GM19468 (cell line): Measurements from ENCODE around the gene SLC16A1.
"Not testable (repeated sequence)": the region's sequence is repeated elsewhere in the genome, so short reads cannot be mapped to it uniquely, and the experiment has no call there.

ENCODE experiments used
- ATAC-seq: cut with Tn5 transposase; IDR thresholded peaks from one replicate; pipeline ENCODE4 v1.9.1; 2021; ENCODE audit warnings: mild to moderate bottlenecking, moderate library complexity, moderate number of reproducible peaks; ENCODE audit not compliant: unreplicated experiment; ENCODE audit errors: extremely low read depth

The SLC16A1 gene

DNA sequence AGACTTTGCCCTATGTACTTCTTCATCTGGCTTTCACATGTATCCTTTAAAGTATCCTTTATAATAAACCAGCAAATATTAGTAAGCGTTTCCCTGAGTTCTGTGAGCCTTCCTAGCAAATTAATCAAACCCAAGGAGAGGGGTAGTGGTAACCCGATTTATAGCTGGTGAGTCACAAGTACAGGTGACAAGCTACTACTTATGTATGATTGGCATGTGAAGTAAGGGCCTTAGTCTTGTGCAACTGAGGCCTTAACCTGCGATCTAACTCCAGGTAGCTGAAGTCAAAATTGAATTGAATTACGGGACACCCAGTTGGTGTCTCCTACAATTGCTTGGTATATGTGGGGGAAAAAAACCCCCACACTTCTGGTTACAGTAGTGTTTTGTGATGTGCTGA lies 26.0 kb downstream of the SLC16A1 start:
- ATAC-seq, result no peak

DNA sequence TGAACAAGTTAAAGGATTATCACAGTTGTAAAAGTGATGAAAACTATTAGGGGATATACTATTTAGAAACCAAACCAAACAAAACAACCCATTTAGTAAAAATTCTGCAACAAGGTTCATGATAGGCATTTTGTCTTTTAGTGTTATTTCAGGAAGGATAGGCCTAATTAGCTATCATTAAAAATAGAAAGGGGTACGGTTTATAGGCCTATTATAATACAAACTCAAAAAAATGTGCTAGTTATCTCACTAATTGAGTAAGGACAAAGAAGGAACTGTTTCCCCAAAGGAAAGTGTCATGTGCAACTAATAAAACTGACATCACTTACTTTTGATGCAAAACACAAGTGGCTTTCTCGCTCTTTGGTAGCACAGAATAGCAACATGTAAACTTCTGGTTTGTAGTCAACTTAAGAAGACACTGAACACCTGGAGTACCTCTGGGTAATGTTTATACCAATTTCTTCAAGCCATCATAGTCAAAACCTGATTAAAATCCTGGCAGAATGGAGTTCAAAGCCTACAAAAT lies 28.5 kb downstream of the SLC16A1 start:
- ATAC-seq, result no peak

DNA sequence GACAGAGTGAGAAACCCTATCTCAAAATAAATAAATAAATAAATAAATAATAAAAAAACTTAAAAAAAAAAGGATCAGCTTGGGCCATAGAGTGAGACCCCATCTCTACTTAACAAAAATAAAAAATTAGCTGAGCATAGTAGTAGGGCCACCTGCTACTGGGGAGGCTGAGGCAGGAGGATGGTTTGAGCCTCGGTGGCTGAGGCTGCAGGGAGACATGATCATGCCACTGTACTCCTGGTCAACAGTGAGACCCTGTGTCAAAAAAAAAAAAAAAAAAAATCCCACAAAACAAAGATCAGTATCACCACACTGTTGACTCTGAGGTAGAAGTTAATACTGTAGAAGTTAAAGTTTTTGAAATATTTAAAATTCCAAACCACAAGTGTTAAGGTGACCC lies 29.1 kb downstream of the SLC16A1 start:
- no peak for ATAC-seq

DNA sequence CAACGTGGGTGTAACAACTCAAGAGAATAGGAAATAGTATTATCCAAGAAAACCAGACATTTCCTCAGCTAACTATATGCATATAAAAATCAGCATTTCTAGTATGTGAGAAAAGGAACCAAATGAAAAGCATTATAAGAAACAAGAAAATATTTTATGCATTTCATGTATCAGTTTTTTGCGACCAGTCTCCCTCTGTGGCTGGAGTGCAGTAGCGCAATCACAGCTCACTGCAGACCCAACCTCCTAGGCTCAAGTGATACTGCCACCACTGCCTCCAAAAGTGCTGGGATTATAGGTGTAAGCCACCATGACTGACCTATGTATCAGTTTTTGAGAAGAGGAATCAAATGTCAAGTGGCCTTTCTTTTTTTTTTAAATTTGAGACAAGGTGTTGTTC lies 31.0 kb downstream of the SLC16A1 start:
- ATAC-seq, result no peak

DNA sequence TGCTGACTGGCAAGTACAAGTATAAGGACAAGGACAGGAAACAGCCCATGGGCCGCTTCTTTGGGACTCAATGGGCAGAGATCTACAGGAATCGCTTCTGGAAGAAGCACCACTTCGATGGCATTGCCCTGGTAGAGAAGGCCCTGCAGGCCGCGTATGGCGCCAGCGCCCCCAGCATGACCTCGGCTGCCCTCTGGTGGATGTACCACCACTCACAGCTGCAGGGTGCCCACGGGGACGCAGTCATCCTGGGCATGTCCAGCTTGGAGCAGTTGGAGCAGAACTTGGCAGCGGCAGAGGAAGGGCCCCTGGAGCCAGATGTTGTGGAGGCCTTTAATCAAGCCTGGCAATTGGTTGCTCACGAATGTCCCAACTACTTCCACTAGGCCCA lies 32.0 kb downstream of the SLC16A1 start:
- no peak for ATAC-seq

DNA sequence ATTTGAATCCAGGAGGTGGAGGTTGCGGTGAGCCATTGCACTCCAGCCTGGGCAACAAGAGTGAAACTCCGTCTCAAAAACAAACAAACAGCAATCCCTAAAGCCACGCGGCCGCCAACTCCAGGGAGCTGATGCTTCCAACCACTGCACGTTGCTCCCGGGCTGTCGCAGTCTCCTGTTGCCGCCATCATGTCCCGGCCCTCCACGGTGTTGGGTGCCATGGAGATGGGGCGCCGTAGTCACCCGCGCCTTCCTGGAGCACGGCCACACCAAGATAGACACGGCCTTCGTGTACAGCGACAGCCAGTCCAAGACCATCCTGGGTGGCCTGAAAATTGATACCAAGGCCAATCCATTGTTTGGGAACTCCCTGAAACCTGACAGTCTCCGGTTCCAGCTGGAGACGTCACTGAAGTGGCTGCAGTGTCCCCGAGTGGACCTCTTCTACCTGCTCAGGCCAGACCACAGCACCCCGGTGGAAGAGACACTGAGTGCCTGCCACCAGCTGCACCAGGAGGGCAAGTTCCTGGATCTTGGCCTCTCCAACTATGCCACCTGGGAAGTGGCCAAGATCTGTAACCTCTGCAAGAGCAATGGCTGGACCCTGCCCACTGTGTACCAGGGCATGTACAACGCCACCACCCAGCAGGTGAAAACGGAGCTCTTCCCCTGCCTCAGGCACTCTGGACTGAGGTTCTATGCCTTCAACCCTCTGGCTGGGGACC lies 32.6 kb downstream of the SLC16A1 start:
- no peak for ATAC-seq

DNA sequence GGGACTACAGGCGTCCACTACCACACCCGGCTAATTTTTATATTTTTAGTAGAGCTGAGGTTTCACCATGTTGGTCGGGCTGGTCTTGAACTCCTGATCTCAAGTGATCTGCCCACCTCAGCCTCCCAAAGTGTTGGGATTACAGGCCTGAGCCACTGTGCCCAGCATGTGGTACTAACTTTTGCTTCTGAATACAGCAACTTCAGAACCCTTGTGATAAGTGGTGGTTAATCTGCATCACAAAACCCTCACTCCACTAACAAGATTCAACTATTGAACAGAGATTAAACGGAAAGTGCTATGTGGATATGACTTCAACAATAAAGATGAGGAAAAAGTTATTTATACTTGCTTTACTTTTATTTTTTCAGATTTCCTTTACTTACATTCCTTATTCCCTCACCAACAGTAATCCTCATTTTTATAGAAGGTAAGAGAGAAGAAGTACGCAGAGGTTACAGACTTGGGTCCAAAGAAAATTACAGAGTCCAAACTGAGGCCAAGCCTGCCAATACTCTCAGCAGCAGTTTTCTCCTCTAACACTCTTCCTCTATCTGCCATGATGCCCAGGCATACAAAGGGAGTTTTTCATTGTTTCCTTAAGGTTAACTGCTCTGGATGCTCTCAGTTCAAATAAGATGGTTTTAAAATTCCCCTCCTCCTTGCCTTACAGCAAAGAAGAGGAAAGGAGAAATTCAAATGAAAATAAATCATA lies 44.3 kb downstream of the SLC16A1 start:
- ATAC-seq, result no peak

DNA sequence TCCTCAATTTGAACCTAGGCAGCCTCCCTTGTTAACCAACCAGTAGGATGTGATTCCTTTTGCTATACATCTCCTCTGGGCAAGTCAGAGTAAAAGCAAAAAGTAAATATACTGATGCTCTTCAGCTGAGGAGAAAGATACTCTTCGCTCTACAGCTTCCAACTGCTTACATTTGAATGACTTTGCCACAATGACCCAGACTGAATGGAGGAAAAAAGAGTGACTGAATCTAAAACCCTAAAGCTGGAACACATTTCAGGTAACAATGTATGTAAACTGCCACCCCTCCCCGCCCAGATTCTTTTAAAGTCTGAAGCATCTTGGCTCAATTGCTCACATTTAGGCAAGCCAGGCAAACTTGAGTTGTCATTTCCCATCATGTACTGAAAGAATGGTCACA lies 46.1 kb downstream of the SLC16A1 start:
- ATAC-seq, result no peak

DNA sequence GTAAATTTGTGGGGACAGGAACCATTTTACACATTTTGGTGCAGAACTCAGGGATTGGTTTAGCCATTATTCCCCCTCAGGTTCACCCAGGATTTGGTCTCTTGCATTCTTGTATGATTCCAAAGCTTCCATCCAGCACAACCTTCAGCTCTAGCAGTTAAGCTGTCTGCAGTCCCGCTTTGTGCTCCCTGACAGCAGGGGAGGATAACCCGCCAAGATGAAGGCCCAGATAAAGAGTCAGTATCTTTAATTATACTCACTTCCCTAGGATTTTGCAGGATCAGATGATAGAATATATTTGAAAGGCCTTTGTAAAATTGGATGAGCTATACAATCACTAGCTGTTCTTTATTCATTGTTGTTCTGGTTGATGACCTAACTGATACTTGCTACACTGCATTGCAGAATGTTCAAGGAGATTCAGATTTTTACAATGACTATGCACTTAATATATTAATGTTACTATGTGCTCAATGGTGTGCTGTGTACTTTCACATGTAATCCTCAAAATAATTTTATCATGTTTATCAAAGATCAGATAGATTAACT lies 49.8 kb downstream of the SLC16A1 start:
- no peak for ATAC-seq

DNA sequence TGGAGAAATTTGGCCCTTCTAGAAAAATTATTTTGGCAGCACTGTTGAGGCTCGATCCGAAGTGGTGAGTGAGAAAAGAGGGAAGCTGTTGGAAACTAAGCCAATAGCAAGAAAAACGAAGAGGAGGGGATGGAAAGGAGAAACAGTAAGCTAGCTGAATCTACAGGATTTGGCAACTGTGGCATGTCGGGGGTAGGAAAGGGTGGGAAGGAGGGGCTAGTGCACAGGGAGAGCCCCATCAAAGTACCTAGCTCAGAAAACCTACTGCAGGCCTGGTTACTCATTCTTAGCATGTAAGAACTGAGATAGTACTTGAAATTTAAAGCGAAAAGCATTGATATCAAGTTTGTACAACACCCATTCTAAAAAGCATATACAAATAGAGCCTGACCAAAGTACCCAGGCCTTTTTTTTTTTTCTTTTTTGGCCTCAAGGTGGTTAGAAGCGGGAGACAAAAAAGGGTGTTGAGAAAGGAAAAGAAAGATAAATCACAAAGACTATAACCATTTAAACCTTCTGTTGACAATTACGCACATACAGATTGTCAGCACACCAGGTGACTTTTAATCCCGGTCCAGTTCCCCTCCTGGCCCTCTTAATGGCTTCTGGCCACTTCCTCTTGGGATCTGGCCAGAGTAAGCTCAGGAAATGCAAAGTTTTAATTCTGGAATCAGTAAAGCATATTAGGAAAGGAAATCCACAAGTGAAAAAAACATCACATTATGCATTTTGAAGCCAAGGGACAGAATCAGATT lies 50.4 kb downstream of the SLC16A1 start:
- no peak for ATAC-seq

DNA sequence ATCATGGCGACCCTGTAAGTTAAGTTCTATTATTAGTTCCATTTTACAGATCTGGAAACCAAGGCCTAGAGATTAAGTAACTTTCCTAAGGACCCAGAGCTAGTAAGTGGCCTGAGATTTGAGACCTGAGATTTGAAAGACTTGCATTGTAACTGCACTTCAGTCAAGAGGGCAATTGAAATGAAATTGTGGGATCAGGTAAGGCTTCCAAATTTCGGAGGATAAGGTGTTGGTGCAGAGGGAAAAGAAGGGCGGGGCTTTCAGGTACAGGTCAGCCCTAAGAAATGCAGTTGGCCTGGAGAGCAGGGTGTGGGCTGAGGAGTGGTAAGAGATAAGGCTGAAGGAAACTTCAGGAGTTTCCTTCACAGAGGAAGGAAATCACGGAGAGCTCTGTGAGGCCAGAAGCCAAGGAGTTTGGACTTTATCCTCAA lies 51.1 kb downstream of the SLC16A1 start:
- no peak for ATAC-seq

DNA sequence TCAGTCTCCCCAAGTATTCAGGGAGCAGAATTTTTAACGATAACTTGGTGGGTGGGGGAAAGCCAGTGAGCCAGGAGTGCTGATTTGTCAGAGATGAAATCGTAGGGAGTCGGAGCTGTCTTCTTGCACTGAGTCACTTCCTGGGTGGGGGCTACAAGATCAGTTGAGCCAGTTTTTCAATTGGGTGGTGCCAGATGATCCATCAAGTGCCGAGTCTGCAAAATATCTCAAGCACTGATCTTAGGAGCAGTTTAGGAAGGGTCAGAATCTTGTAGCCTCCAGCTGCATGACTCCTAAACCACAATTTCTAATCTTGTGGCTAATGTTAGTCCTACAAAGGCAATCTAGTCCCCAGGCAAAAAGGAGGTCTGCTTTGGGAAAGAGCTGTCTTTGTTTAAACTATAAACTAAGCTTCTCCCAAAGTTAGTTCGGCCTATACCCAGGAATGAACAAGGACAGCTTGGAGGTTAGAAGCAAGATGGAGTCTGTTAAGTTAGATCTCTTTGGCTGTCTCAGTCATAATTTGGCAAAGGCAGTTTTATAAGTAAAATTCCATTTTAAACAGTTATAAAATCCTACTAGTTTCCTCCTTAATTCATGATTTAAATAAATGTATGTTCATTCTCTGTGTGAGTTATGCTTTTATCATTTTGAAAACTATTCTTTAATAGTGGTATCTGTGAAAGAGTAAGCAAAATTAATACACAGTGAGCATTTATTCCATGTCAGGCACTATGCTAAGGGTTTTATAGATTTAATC lies 51.7 kb downstream of the SLC16A1 start:
- ATAC-seq, result no peak

DNA sequence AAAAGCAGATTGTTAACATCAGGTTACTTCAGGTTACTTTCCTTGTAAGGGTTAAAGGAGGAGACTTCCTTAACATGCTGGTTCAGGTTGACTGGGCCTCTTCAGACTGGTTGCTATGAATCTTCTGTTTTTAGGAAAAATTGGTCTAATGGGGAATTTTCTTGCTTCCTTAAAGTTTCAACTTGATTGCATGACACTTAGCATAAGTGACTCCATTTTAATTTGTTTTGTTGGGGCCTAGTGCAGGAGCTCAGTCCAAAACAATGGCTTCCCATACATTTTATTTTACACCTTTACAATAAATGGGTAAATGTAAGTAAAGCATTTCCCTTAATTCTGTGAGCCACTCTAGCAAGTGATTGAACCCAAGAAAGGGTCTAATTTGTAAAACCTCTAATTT lies 53.8 kb downstream of the SLC16A1 start:
- no peak for ATAC-seq

DNA sequence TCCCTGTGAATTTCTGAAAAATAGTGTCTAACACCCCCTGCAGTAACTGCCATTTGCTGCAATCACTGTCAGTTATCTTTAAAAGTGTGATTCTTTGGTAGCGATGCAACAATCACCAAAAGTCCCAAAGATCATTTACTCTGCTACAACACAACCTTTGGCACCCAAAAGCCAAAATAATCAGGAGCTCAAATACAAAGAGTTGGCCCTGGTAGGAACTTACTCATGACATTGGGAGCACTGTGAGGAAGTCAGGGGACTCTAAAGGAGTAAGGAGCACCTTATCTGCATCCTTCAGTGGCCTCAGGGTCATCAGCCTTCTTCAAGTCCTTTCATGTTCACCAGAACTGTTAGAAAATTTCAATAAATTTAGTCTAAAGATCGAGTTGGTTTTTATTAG lies 54.6 kb downstream of the SLC16A1 start:
- ATAC-seq, result no peak

DNA sequence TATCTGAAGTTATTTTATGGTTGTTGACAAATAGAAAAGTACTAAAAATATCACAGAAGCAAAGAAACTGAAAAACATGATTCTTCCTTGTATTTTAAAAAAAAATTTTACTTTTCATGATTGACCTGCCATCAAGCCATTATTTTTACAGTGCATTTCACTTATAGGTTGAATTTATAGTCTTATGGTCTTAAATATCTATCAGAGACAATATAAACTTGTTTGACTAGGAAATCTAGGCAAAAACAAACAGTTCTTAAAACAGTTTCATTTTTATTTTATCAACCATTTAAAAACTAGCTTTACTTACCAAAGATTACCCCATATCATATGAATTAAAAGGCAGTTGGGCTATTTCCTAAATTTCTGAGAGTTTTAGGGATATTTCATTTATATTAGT lies 59.2 kb downstream of the SLC16A1 start:
- no peak for ATAC-seq

DNA sequence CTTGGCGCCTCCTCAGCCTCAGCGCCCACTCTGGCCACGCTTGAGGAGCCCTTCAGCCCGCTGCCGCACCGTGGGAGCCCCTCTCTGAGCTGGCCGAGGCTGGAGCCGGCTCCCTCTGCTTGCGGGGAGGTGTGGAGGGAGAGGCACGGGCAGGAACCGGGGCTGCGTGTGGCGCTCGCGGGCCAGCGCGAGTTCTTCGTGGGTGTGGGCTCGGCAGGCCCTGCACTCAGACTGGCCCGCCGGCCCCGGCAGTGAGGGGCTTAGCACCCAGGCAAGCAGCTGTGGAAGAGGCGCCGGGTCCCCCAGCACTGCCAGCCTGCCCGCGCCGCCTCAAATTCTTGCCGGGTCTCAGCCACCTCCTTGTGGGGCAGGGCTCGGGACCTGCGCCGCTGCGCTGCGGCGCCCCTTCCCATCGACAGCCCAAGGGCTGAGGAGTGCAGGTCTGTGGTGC lies 61.4 kb downstream of the SLC16A1 start:
- no peak for ATAC-seq

DNA sequence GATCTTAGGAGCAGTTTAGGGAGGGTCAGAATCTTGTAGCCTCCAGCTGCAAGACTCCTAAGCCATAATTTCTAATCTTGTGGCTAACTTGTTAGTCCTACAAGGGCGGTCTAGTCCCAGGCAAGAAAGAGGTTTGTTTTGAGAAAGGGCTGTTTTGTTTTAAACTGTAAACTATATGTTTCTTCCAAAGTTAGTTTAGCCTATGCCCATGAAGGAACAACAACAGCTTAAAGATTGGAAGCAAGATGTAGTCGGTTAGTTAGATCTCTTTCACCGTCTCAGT lies 62.0 kb downstream of the SLC16A1 start:
- ATAC-seq, result no peak

DNA sequence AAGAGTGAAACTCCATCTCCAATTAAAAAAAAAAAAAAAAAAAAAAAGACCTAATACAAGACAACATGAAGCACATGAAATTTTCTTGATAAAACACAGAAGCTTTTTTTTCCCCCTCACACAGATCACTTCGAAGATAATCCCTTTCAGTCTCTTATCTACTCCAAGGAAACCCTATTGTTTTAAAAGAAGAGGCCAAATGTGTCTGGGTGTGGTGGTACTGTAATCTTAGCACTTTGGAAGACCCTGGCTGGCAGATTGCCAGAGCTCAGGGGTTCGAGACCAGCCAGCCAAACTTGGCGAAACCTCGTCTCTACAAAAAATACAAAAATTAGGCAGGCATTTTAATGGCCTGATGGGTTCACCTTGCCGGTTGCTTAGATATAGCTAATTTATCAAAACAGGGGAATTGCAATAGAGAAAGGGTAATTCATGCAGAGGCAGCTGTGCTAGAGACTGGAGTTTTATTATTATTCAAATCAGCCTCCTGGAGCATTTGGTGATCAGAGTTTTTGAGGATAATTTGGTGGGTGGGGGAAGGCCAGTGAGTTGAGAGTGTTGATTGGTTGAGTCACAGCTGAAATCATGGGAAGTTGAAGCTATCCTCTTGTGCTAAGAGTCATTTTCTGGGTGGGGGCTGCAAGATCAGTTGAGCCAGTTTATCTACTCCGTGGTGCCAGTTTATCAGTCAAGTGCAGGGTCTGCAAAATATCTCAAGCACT lies 62.5 kb downstream of the SLC16A1 start:
- no peak for ATAC-seq

DNA sequence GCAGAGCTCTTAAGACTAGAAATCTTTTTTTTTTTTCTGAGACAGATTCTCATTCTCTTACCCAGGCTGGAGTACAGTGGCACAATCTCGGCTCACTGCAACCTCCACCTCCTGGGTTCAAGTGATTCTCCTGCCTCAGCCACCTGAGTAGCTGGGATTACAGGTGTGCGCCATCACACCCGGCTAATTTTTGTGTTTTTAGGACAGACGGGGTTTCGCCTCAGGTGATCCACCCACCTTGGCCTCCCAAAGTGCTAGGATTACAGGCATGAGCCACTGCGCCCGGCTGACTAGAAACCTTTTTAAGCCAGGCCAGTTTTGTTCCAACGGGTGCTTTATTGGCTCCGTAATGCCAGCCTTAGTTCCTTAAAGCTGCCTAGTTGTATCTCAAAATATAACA lies 66.1 kb downstream of the SLC16A1 start:
- ATAC-seq, result not testable (repeated sequence)
